HG03460 (cell line): ENCODE data around the gene TGIF1.

ENCODE experiments used
- ATAC-seq: cut with Tn5 transposase; IDR thresholded peaks from one replicate; pipeline ENCODE4 v1.9.1; 2021; ENCODE audit not compliant: unreplicated experiment

The TGIF1 gene

DNA sequence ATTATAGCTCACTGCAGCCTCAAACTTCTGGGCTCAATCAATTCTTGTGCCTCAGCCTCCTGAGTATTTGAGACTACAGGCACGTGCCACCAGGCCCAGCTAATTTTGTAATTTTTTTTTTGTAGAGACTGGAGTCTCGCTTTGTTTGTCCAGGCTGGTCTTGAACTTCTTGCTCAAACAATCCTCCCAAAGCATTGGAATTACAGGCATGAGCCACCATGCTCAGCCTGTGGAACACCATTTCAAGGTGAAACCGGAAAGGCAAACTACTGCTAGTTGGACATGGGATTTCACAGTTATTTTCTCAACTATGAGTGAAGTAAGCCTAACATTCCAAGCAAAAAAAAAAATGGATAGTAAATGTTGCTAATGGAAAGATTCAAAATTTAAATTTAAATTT, 20.9 kb upstream of the TGIF1 start:
- ATAC-seq = no peak

DNA sequence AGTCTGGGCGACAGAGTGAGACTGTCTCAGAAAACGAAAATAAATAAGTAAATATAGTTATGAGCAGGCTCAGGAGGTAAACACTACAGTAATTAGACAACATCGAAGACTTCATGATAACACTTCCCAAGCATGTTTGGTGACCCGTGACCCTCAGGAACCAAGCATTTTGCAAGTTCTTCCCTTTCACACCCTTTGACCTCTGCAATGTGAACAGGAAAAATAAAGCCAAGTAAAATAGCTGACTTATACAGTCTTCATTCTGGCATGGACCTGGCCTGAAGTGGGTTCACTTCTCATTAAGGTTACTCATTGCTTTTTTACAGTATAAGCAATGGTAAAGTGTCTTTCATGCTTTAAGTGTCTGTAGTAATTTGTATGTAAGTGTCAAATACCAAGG, 15.3 kb upstream of the TGIF1 start:
- no peak for ATAC-seq

DNA sequence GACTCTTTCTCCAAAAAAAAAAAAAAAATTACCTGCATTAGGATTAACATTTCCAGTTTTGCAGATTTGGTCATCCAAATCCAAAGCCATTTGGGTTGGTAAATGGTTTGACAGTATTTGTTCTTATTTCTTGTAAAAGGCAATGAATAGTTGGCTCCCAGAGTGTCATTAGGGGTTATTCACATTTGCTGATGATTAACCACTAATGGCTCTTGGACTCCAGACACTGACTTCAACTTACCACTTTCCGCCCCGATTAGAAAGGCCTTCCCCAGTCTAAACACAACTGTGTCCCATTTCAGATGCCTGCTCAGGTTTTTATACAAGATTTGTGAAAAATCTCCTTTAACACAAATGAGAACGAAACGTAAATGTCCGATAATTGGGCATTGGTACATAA, 9.6 kb upstream of the TGIF1 start:
- no peak for ATAC-seq

DNA sequence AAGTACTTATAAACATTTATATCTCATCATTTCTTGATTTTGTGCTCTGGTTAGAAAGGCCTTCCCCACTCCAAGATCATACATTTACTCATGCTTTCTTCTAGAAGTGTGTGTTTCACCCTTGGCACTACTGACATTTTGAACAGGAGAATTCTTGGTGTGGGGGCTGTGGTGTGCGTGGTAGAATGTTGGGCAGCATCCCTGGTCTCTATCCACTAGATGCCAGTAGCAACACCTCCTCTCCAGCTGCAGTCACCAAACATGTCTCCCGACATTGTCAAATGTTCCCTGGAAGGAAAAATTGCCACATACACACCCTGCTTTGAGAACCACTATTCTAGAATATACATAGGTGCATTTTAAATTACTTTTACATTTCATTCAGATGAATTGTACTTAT, 8.7 kb upstream of the TGIF1 start:
- no peak for ATAC-seq

DNA sequence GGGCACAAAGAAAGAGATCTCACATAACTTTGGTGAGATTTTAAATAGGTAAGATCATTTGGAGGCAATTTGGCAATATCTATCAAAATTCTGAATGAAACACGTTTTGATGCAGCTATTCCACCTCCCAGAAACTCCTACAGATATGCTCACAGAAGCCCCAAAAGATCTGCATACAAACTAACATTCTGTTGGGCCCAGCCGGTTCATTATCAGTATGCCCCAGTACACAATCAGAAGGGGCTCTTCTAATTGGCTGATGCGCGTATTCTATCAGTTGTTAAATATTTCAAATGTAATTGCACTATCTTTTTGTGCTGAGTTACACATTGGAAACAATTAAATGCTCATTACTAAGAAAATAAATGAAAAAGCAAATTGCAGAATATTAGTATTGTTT, 7.1 kb upstream of the TGIF1 start:
- no peak for ATAC-seq

DNA sequence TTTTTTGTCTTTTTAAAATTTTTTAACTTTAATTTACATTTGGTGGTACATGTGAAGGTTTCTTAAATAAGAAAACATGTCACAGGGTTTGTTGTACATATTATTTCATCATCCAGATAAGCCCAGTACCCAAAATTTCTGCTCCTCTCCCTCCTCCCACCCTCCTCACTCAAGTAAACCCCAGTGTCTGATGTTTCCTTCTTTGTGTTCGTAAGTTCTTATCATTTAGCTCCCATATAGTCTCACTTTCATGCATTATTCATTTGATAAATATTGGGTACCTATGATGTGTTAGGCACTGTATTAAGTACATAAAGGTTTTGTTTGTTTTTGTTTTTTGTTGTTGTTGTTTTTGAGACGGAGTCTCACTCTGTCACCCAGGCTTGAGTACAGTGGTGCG, 5.7 kb upstream of the TGIF1 start:
- no peak for ATAC-seq

DNA sequence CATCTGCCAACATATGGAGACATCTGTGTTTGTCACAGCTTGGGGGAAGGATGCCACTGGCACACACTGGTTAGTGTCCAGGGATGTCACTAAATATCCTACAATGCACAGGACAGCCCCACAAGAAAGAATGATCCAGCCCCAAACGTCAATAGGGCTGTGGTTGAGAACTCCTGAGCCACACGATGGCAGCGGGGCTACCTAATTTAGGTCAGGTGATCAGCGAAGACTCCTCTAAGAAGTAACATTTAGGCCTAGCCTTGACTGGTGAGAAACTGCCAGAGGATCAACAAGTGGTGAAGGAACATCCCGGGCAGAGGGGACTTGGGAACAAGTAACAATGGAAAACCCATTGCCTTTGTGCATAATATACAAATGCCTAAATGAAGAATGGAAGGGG, 5.0 kb upstream of the TGIF1 start:
- no peak for ATAC-seq

DNA sequence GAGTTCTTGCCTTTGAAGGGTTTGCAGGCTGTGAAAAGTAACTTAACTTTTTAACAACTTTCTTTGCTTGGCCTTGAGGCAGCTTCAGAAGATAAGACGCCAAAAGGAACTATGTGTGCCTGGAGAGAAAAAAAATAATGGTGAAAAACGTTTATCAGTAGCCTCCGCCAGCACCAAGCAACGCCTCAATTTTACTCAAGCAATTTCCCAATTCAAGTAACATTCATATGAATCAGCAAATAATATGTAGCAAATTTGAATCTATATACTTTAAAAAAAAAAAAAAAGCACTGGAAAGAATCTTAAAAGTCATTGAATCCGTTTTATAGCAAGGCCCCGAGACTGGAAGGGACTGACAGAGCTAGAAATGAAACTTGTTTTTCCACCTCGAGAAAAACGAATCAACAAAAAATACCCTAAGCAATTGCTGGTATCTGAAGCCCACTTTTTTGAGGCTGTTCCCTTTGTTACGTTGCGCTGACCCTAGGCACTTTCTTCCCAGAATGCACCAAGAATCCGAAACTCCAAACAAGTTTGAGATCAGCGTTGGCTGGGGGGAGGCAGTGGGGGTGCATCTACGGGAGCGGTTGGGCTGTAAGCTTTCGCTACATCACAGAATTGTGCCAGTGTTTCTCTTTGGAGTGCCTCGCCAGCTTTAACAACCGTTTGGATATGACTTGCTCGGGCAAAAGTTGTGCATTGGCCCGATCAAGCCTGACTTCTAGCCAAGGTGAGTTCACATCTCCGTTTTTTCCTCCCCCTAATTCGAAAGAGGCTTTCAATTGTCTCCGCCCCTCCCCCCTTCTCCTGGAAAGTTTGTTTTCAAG, 2.7 kb upstream of the TGIF1 start:
- ATAC-seq = no peak

DNA sequence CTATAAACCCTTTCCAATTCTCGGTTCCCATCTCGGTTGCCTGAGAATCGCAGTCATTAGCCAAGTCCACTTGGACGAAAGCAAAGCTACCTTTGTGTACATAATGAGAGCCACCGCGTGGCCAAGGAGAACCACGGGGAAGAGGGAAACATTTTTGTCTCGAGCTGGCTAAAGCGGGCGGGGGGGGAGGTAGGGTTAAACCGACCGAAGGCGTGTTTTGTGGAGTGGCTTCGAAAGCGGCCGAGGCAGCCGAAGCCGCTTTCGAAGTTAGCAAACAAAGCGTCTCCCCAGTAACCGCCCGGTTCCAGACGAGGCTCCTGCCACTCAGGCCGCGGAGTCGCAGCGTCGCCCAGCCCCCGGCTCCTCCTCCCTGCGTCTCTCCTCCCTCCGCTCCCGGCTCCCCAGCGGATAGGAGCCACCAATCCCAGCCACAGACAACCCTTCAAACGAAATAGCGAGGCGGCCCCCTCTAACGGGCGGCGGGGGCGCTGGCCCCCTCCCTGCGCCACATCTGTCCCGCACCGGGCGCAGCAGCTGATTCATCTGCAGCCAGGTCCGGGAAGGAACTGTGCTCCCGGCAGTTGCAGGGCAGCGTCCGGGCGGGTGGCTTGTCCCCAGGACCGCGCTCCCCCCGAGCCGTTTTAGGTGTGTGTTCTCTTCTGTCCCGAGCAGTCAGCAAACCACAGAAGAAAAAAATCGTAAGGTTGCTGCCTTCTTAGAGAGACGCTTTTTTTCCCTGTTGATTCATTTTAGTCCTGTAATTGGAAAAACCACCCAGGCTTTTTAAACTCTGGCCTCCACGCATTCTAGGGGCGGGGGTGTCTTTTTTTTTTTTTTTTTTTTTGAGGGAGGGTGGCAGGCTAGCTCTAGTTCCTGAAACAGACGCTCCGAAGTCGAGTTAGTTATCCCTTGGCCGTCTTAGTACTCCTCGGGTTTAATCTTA, 1.8 kb upstream of the TGIF1 start:
- peak; percentile 57 for ATAC-seq

DNA sequence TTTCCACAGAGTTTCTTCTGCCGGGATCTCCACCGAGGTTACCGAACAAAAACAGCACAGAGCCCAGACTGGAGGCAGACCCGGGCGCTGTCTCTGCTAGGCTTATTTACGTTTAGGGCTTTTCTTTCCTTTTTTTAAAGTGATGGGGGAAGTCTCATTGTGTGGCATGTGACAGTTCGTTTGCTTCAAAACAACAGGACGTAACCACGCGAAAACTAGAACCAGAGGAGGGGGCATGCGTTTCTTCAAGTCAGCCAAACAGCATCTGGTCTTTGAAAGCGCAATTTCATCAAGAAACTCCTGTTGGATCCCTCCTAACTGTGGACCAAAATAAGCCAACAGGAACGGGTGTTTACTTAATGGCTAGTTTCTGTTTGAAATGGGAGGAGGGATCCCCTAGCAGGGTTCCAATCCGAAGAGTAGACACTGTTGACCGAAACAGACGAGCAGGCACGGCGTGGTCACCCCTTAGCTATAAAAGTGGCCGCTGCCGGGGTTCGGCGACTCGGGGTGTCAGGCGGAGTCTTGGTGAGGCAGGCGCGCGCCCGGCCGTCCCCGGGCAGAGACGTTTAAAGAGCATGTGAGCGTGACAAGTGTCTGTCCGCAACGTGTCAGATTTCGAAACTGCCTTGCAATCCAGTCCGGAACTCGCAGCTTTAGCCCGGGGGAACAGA, 997 bp upstream of the TGIF1 start:
- peak; percentile 48 for ATAC-seq

DNA sequence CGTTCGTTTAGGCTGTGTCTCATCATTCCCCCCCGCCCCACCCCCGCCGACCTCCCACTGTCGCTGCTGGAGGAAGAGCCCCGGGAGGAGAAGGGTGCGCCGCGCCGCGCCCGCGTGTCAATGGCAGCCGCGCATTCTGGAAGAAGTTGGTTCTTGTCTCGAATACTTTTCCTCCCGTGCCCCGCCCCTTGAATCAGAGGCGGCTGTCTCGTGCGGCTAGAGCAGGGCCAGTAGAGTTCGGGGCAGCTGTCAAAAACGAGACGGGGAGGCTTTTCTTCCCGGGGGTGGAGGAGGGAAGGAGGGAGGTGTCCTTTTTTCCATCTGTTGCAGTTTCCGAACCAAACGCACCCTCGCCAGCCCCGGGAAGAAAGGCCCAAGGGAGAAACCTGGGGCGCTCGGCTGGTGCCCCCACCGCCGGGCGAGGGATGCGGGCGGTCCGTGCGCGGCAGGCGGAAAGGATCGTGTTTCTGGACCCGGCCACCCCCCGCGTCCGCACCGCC, 410 bp upstream of the TGIF1 start:
- ATAC-seq = peak; percentile 13

DNA sequence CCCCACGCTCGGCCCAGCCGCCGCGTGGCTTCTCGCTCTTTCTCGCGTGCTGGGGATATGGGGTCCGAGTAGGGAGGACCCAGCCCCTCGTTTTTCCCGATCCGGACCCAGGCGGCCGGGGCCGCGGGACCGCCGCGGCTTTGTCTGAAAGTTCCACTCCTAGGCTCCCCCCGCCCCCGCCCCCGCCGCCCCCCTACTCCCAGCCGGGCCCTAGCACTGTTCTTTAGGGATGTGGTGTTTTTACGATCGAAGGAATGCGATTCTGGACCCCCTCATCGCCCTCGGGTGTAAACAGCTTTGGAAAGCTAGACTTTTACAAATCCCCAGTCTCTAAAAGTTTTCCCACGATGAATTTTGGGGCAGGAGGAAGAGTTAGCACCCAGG, 819 bp downstream of the TGIF1 start:
- no peak for ATAC-seq

DNA sequence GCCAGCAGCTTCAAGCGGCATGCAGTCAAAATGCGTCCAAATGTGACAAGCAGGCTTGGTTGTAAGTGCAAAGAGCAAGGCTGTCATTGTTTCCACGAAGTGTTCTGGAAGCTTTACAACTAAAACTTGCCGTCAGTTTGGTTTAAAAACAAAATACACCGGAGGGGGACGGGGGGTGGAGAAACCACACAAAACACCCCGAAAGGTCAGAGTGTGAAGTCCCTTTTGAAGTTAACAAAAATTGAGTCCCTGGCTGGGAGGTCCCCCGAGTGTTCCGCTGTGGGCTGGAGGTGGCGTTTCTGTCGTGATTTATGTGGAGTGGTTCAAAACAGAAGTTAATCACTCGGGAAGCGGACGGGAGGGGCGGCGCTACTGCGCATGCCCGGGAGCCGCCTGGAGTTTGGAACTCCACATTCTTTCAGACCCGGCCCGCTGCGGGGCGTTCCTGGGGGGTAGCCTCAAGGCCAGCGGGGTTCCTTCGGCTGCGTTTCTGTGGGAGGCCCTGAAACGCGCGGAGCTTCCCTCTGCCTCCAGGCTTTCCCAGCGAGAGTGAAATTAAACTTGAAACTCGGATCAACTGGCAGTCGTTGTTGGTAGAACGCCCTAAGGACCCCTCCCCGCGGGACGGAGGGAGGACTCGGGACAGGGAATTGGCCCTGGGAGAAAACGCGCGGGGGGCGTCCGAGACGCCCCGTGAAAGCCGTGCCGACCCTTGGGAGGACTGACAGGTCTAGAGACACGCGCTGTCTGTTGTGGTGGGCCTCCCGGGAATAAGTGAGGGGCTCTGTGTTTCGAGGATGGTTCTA, 1.4 kb downstream of the TGIF1 start:
- ATAC-seq = no peak

DNA sequence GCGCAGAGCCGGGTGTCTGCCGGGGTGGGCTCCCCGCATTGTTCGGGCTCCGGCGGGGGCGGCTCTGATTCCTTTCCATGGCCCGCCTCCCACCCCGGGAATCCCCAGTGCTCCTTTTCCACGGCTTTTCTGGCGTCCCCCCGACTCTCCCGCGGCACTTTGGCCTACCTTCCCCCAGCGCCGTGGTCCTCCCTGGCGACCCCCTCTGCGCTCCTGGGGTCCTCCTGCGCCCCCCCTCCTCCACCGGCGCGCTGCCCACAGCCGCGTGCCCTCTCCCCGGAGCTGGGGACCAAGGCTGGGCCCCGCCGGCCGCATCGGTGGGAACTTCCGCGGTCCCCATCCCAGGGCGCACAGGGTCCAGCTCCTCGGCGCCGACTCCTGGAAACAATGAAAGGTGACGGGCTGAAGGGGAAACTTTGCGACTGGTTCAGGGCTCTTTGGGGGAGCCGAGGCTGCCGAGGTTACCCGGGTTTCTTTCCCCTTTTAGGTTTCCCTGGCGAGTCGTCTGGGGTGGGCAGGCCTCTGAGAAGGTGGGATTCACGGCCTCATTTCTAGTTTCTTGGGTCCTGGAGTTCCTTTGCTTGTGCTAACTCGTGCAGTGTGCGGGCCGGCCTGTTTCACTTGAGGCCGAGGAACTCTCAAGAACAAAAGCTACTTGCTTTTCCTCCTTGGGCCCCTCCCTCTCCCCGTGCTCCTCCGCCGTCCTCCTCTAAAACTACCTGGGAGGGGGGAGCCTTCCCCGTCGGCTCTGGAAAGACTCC, 2.2 kb downstream of the TGIF1 start:
- ATAC-seq = no peak

DNA sequence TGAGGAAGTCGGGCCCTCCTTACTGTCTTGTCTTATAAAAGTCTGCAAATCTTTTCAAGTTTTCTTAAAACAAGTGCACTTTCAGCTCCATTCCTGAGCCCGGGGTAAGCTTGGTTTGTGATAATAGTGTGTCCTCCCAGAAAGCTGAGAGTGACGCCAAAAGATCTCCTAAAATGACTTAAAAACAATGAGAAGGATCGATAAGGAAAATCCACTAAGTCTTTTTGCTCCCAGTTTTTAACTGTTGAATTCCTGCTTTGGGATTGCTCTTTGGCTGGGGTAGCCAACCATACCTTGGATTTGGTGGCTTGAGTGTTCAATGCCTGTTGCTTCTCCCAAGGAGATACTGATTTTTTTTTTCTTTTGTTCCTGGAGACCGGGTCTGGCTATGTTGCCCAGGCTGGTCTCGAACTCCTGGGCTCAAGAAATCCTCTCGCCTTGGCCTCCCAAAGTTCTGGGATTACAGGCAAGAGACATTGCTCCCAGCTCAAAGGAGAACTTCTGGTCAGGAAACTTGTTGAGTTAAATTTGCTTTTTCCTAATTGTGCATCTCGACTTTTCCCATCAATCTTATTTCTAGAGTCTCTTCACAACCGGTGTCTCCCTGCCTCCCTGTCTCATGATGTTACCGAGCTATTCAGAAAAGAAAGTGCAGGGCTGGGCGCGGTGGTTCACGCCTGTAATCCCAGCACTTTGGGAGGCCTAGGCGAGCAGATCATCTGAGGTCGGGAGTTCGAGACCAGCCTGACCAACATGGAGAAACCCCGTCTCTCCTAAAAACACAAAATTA, 3.0 kb downstream of the TGIF1 start:
- no peak for ATAC-seq

DNA sequence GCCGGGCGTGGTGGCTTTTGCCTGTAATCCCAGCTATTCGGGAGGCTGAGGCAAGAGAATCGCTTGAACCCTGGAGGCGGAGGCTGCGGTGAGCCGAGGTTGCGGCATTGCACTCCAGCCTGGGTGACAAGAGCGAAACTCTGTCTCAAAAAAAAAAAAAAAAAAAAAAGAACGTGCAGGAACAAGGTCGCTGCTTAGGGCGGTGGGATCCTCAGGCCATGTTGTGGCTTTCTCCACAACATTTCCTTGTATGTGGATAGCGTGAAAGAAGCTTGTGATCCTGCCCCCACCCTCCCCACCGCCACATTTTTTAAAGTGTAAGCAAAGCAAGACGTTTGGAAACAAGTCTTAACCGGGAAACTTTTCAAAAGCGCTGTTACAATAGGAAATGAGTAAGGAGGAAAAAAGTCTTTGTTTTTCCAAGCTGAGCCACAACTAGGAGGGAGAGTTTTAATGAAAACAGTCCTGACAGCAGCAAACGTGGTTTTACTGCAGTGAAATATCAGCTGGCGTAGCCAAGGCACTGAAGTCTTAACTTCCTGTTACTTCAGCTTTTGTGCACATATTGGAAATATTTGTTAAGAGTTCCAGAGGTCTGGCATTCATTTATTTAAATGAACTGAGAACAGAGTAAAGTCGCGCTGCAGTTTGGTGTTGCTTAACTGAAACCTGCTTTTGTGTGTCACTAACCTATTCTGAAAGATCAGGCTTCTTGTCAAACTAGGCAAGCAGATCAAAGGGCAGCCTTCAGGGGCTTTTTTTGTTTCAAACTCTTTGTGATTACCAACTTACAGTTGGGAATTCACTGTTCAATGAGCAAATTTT, 3.8 kb downstream of the TGIF1 start:
- no peak for ATAC-seq

DNA sequence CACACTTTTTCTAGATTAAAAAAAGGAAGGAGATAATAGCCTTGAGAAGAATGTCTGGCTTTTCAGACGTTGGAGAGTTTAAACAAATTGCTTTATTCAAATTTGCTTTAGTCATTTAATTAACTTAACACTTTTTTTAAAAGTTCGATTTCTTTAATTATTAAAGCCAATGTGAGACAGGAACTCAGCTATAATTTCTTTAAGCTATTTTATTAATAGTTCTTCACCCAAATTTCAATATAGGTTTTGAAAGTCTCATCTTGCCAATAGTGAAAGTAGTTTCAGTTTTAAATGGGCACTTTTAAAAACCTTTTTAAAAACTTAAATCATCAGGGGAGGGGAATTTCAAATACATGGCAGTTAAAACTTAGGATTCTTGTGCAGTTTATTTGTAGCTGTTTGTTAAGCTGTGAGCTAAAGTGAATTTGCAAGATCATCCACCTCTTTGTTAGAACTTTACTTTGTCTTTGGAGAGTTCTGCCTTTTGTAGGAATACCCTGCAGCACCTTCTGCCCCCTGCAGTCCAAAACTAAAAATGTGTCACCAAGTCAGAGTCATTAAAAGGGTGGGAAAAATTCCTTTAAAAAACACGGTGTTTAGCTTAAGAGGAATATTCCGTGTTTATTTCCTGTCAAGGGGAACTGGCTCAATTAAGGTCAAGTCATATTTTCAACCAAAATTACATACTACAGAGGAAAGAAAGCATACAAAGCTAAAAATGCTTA, 4.6 kb downstream of the TGIF1 start:
- ATAC-seq = no peak
